H9 (cell line): ENCODE results near the gene MYOCD. TPM values are rescaled to one million over a fixed set of nuclear protein-coding genes. Genes with fewer than 3 reads are reported as not detected.

Experiments used
- DNase-seq: peaks from one replicate; pipeline ENCODE4 v3.0.0-alpha.2; 2017
- H2AFZ ChIP-seq: one replicate; pipeline ENCODE4 v1.6.1; 2013; ENCODE audit warnings: mild to moderate bottlenecking, low read length, control low read depth, moderate library complexity
- H2AK5ac ChIP-seq: 2 replicates; pipeline ENCODE4 v1.6.1; 2013; ENCODE audit warnings: low read length, control low read depth, mixed read lengths; ENCODE audit not compliant: insufficient read length
- H2BK120ac ChIP-seq: one replicate; pipeline ENCODE4 v1.6.1; 2013; ENCODE audit warnings: low read depth, mild to moderate bottlenecking, low read length, control low read depth, inconsistent platforms; ENCODE audit not compliant: poor library complexity, severe bottlenecking
- H2BK12ac ChIP-seq: 2 replicates; pipeline ENCODE4 v1.6.1; 2013; ENCODE audit warnings: low read length, control low read depth, mixed read lengths, low read depth; ENCODE audit not compliant: insufficient read length
- H2BK15ac ChIP-seq: 2 replicates; pipeline ENCODE4 v1.6.1; 2013; ENCODE audit warnings: low read depth, low read length, control low read depth
- H2BK20ac ChIP-seq: one replicate; pipeline ENCODE4 v1.6.1; 2013; ENCODE audit warnings: low read depth, mild to moderate bottlenecking, low read length, control low read depth, inconsistent platforms; ENCODE audit not compliant: poor library complexity, severe bottlenecking
- H2BK5ac ChIP-seq: 2 replicates; pipeline ENCODE4 v1.6.1; 2013; ENCODE audit warnings: low read length, control low read depth, mixed read lengths; ENCODE audit not compliant: insufficient read length
- H3K14ac ChIP-seq: 2 replicates; pipeline ENCODE4 v1.6.1; 2013; ENCODE audit warnings: low read length, control low read depth; ENCODE audit not compliant: insufficient read depth
- H3K18ac ChIP-seq: 2 replicates; pipeline ENCODE4 v1.6.1; 2013; ENCODE audit warnings: low read depth, mild to moderate bottlenecking, mixed read lengths, low read length, control low read depth; ENCODE audit not compliant: insufficient read length
- H3K23ac ChIP-seq: 2 replicates; pipeline ENCODE4 v1.6.1; 2013; ENCODE audit warnings: low read length, control low read depth, mixed read lengths, low read depth; ENCODE audit not compliant: insufficient read length
- H3K23me2 ChIP-seq: 2 replicates; pipeline ENCODE4 v1.6.1; 2013; ENCODE audit warnings: low read depth, mild to moderate bottlenecking, mixed read lengths, low read length, control low read depth; ENCODE audit not compliant: insufficient read length, poor library complexity, severe bottlenecking
- H3K27ac ChIP-seq: 2 replicates; pipeline ENCODE4 v1.5.1; 2013; ENCODE audit warnings: low read length, control low read depth, mixed read lengths, low read depth; ENCODE audit not compliant: insufficient read length
- H3K27me3 ChIP-seq: 2 replicates; pipeline ENCODE4 v1.6.1; 2013; ENCODE audit warnings: low read length, control low read depth, inconsistent platforms; ENCODE audit not compliant: insufficient read depth
- H3K4ac ChIP-seq: 2 replicates; pipeline ENCODE4 v1.6.1; 2013; ENCODE audit warnings: low read depth, mild to moderate bottlenecking, control low read depth, inconsistent platforms, low read length, moderate library complexity
- H3K4me1 ChIP-seq: 2 replicates; pipeline ENCODE4 v1.6.1; 2013; ENCODE audit warnings: low read length, control low read depth, inconsistent platforms; ENCODE audit not compliant: insufficient read depth
- H3K4me2 ChIP-seq: 2 replicates; pipeline ENCODE4 v1.6.1; 2013; ENCODE audit warnings: low read length, control low read depth, mixed read lengths; ENCODE audit not compliant: insufficient read length, insufficient read depth
- H3K56ac ChIP-seq: 2 replicates; pipeline ENCODE4 v1.6.1; 2013; ENCODE audit warnings: low read depth, mild to moderate bottlenecking, mixed read lengths, low read length, control low read depth; ENCODE audit not compliant: insufficient read length
- H3K79me1 ChIP-seq: 2 replicates; pipeline ENCODE4 v1.6.1; 2013; ENCODE audit warnings: low read depth, mild to moderate bottlenecking, moderate library complexity, low read length, control low read depth, inconsistent platforms; ENCODE audit not compliant: insufficient read depth, poor library complexity, severe bottlenecking
- H3K79me2 ChIP-seq: 2 replicates; pipeline ENCODE4 v1.6.1; 2013; ENCODE audit warnings: low read length, control low read depth, inconsistent platforms; ENCODE audit not compliant: insufficient read depth
- H3K9ac ChIP-seq: 2 replicates; pipeline ENCODE4 v1.6.1; 2013; ENCODE audit warnings: low read length, control low read depth, mixed read lengths; ENCODE audit not compliant: insufficient read length; ENCODE audit errors: extremely low read depth
- H3K9me3 ChIP-seq: one replicate; pipeline ENCODE4 v1.6.1; 2013; ENCODE audit warnings: low read depth, low read length, inconsistent platforms; ENCODE audit not compliant: control insufficient read depth
- H3T11ph ChIP-seq: one replicate; pipeline ENCODE4 v1.6.1; 2013; ENCODE audit warnings: mild to moderate bottlenecking, low read length, control low read depth, inconsistent platforms
- H4K20me1 ChIP-seq: one replicate; pipeline ENCODE4 v1.6.1; 2013; ENCODE audit not compliant: control insufficient read depth, insufficient read length, insufficient read depth
- H4K5ac ChIP-seq: 2 replicates; pipeline ENCODE4 v1.6.1; 2013; ENCODE audit warnings: low read depth, mild to moderate bottlenecking, mixed read lengths, low read length, control low read depth; ENCODE audit not compliant: insufficient read length
- H4K8ac ChIP-seq: replicated peaks from 2 replicates; pipeline ENCODE4 v1.6.1; 2013; ENCODE audit warnings: low read length, control low read depth, mixed read lengths, low read depth; ENCODE audit not compliant: insufficient read length
- H4K91ac ChIP-seq: 2 replicates; pipeline ENCODE4 v1.6.1; 2013; ENCODE audit warnings: low read depth, mild to moderate bottlenecking, moderate library complexity, mixed read lengths, low read length, control low read depth; ENCODE audit not compliant: insufficient read length
- H3K27ac Mint-ChIP-seq, 3 experiments: 2 replicates in 2 of 3; 3 replicates in 1 of 3; pipeline ENCODE4 v1.8.0; 2020 to 2021; ENCODE audit warnings: mixed read lengths in 3 of 3, mild to moderate bottlenecking in 1 of 3, moderate library complexity in 1 of 3
- H3K27me3 Mint-ChIP-seq: 2 replicates; pipeline ENCODE4 v1.8.0; 2021; ENCODE audit warnings: low read depth, mild to moderate bottlenecking, moderate library complexity, mixed read lengths
- H3K36me3 Mint-ChIP-seq, 3 experiments: 2 replicates in 2 of 3; 3 replicates in 1 of 3; pipeline ENCODE4 v1.8.0; 2020 to 2021; ENCODE audit warnings: low read depth in 3 of 3, mixed read lengths in 3 of 3; ENCODE audit not compliant: insufficient read depth in 1 of 3
- H3K4me1 Mint-ChIP-seq, 2 experiments: 2 replicates each; pipeline ENCODE4 v1.8.0; 2020; ENCODE audit warnings: mixed read lengths in 2 of 2
- H3K4me3 Mint-ChIP-seq, 2 experiments: 2 replicates in 1 of 2; 3 replicates in 1 of 2; pipeline ENCODE4 v1.8.0; 2020 to 2021; ENCODE audit warnings: mild to moderate bottlenecking in 2 of 2, mixed read lengths in 2 of 2, moderate library complexity in 1 of 2
- H3K9me3 Mint-ChIP-seq, 2 experiments: 2 replicates in 1 of 2; 3 replicates in 1 of 2; pipeline ENCODE4 v1.8.0; 2020; ENCODE audit warnings: mild to moderate bottlenecking in 2 of 2, mixed read lengths in 2 of 2, moderate library complexity in 1 of 2
- whole genome bisulfite sequencing: extraction: QIAGEN DNeasy Blood & Tissue Kit; methylation state at CpG from one replicate; pipeline ENCODE4 v1.1.7; 2013; ENCODE audit warnings: missing lambda C conversion rate, low lambda C conversion rate, mixed read lengths; ENCODE audit not compliant: insufficient read length; ENCODE audit errors: extremely low coverage; 5-methylcytosine and 5-hydroxymethylcytosine counted together
- total RNA-seq: library from RNA; stranded (reverse); gene quantifications from 2 replicates; pipeline ENCODE4 v1.2.1, GENCODE V29; 2021
- TF ChIP-seq, protein P1 (sequence below): fragments of 200-600 bp; sonication (generic); conservative IDR thresholded peaks from 3 replicates; pipeline ENCODE4 v1.8.0; 2021; ENCODE audit warnings: antibody characterized with exemption, mild to moderate bottlenecking

Gene MYOCD
- total RNA-seq, 1 experiment from 2014 or later, result 0.17 TPM

GRCh38 chr17:12659500-12659899, 6.2 kb upstream of the MYOCD start:
- no peak for DNase-seq
- Histone ChIP-seq H3K18ac (no peak overlapping the region), H2BK12ac (no peak overlapping the region), H3K56ac (no peak overlapping the region), H3K79me2 (no peaks in the 10 kb centered on the region), H3T11ph (no peak overlapping the region), H3K9me3 (no peaks in the 10 kb centered on the region), H3K4me1 (no peaks in the 10 kb centered on the region), H2BK120ac (no peak overlapping the region), H3K79me1 (no peaks in the 10 kb centered on the region), H4K91ac (no peak overlapping the region), H2BK20ac (no peak overlapping the region), H3K27me3 (no peaks in the 10 kb centered on the region; the same call in 1 of the 2 replicates), H2AK5ac (no peak overlapping the region), H3K4ac (no peak overlapping the region), H3K27ac (no peak overlapping the region), H2AFZ (no peak overlapping the region), H2BK15ac (no peak overlapping the region), H3K23me2 (no peaks in the 10 kb centered on the region), H3K4me2 (no peak overlapping the region), H4K5ac (no peak overlapping the region), H3K23ac (no peak overlapping the region), H3K14ac (no peak overlapping the region), H4K20me1 (no peaks in the 10 kb centered on the region), H4K8ac (no peak overlapping the region), H3K9ac (no peak overlapping the region), H2BK5ac (no peak overlapping the region)
- WGBS, result no CpG with 5 or more reads among the region's 1 CpG
- no peaks in the 10 kb centered on the region for H3K9me3 Mint-ChIP-seq
- TF ChIP-seq, protein P1, sequence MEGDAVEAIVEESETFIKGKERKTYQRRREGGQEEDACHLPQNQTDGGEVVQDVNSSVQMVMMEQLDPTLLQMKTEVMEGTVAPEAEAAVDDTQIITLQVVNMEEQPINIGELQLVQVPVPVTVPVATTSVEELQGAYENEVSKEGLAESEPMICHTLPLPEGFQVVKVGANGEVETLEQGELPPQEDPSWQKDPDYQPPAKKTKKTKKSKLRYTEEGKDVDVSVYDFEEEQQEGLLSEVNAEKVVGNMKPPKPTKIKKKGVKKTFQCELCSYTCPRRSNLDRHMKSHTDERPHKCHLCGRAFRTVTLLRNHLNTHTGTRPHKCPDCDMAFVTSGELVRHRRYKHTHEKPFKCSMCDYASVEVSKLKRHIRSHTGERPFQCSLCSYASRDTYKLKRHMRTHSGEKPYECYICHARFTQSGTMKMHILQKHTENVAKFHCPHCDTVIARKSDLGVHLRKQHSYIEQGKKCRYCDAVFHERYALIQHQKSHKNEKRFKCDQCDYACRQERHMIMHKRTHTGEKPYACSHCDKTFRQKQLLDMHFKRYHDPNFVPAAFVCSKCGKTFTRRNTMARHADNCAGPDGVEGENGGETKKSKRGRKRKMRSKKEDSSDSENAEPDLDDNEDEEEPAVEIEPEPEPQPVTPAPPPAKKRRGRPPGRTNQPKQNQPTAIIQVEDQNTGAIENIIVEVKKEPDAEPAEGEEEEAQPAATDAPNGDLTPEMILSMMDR, result no peak
- H3K27ac Mint-ChIP-seq, result no peak overlapping the region
- H3K4me3 Mint-ChIP-seq, result no peak overlapping the region
- H3K4me1 Mint-ChIP-seq, result peaks cover 0 to 6% of the 10 kb centered on the region in 2 experiments; a peak in 2 of 4 replicates
- peaks cover 15% of the 10 kb centered on the region for H3K27me3 Mint-ChIP-seq
- H3K36me3 Mint-ChIP-seq, result no peaks in the 10 kb centered on the region
